Liver (tissue), 9 donors: ENCODE results near the gene PDZRN4. TPM values are rescaled to one million over a fixed set of nuclear protein-coding genes. Genes with fewer than 3 reads are reported as not detected.

Experiments
- DNase-seq: peaks from one replicate; pipeline ENCODE4 v3.0.0-alpha.2; 2017; ENCODE audit warnings: low spot score
- H3K27ac ChIP-seq, 2 donors: one replicate each; pipeline ENCODE4 v1.7.0; 2013; ENCODE audit warnings: inconsistent platforms in 2 of 2, low read length in 2 of 2, control low read depth in 1 of 2, low read depth in 1 of 2, mild to moderate bottlenecking in 1 of 2
- H3K27me3 ChIP-seq, 4 donors: one replicate each; pipeline versions ENCODE4 v1.6.1 to v1.7.0; 2013; ENCODE audit warnings: low read length in 3 of 4, inconsistent platforms in 1 of 4, mild to moderate bottlenecking in 1 of 4, moderate library complexity in 1 of 4; ENCODE audit not compliant: control insufficient read depth in 4 of 4, insufficient read depth in 4 of 4
- H3K36me3 ChIP-seq, 4 donors: one replicate each; pipeline versions ENCODE4 v1.6.1 to v1.7.0; 2013; ENCODE audit warnings: low read length in 3 of 4, mild to moderate bottlenecking in 3 of 4, low read depth in 1 of 4, moderate library complexity in 1 of 4; ENCODE audit not compliant: control insufficient read depth in 4 of 4, insufficient read depth in 3 of 4
- H3K4me1 ChIP-seq, 4 donors: one replicate each; pipeline versions ENCODE4 v1.6.1 to v1.7.0; 2013; ENCODE audit warnings: low read length in 3 of 4, mild to moderate bottlenecking in 3 of 4, moderate library complexity in 1 of 4; ENCODE audit not compliant: control insufficient read depth in 4 of 4, insufficient read depth in 4 of 4
- H3K4me3 ChIP-seq, 3 donors: one replicate each; pipeline versions ENCODE4 v1.6.1 to v1.7.0; 2013; ENCODE audit warnings: low read length in 3 of 3, control low read depth in 1 of 3, low read depth in 1 of 3, mild to moderate bottlenecking in 1 of 3
- H3K9ac ChIP-seq, 2 donors: one replicate each; pipeline ENCODE4 v1.7.0; 2013; ENCODE audit warnings: low read length in 2 of 2, mild to moderate bottlenecking in 2 of 2, moderate library complexity in 2 of 2, control low read depth in 1 of 2, low read depth in 1 of 2
- H3K9me3 ChIP-seq, 4 donors: one replicate each; pipeline versions ENCODE4 v1.6.1 to v1.7.0; 2013; ENCODE audit warnings: low read length in 3 of 4; ENCODE audit not compliant: control insufficient read depth in 4 of 4
- EGR1 ChIP-seq, 2 donors: IDR thresholded peaks; 2 replicates each; pipeline ENCODE4 v1.6.1; 2016 to 2018; ENCODE audit warnings: antibody characterized with exemption in 2 of 2, low read depth in 2 of 2
- FOXA1 ChIP-seq: IDR thresholded peaks from 2 replicates; pipeline ENCODE4 v1.6.1; 2016; ENCODE audit warnings: antibody characterized with exemption
- FOXA2 ChIP-seq: IDR thresholded peaks from 2 replicates; pipeline ENCODE4 v1.6.1; 2016; ENCODE audit warnings: antibody characterized with exemption
- GABPA ChIP-seq, 2 donors: IDR thresholded peaks in 1 of 2; conservative IDR thresholded peaks in 1 of 2; 2 replicates each; pipeline ENCODE4 v1.6.1; 2016; ENCODE audit warnings: antibody characterized with exemption in 2 of 2, mild to moderate bottlenecking in 1 of 2, moderate library complexity in 1 of 2
- HNF4A ChIP-seq, 2 donors: conservative IDR thresholded peaks; 2 replicates each; pipeline ENCODE4 v1.6.1; 2016; ENCODE audit warnings: antibody characterized with exemption in 2 of 2, mild to moderate bottlenecking in 2 of 2
- HNF4G ChIP-seq: IDR thresholded peaks from 2 replicates; pipeline ENCODE4 v1.6.1; 2016; ENCODE audit warnings: antibody characterized with exemption
- JUND ChIP-seq, 2 donors: IDR thresholded peaks; 2 replicates each; pipeline ENCODE4 v1.6.1; 2016; ENCODE audit warnings: antibody characterized with exemption in 2 of 2
- NR2F2 ChIP-seq: IDR thresholded peaks from 2 replicates; pipeline ENCODE4 v1.6.1; 2016; ENCODE audit warnings: antibody characterized with exemption
- RAD21 ChIP-seq, 2 donors: IDR thresholded peaks; 2 replicates each; pipeline ENCODE4 v1.6.1; 2016; ENCODE audit warnings: antibody characterized with exemption in 2 of 2, mild to moderate bottlenecking in 2 of 2
- RXRA ChIP-seq, 2 donors: IDR thresholded peaks; 2 replicates each; pipeline ENCODE4 v1.6.1; 2017 to 2018; ENCODE audit warnings: antibody characterized with exemption in 2 of 2, mild to moderate bottlenecking in 1 of 2
- SP1 ChIP-seq: IDR thresholded peaks from 2 replicates; pipeline ENCODE4 v1.6.1; 2018; ENCODE audit warnings: antibody characterized with exemption, mild to moderate bottlenecking
- TAF1 ChIP-seq: conservative IDR thresholded peaks from 2 replicates; pipeline ENCODE4 v1.6.1; 2016; ENCODE audit warnings: antibody characterized with exemption, mild to moderate bottlenecking
- YY1 ChIP-seq: IDR thresholded peaks from 2 replicates; pipeline ENCODE4 v1.6.1; 2016; ENCODE audit warnings: antibody characterized with exemption, mild to moderate bottlenecking
- WGBS: extraction: QIAGEN DNeasy Blood & Tissue Kit; methylation state at CpG from one replicate; pipeline ENCODE4 v1.1.7; 2013; 5-methylcytosine and 5-hydroxymethylcytosine counted together
- polyA plus RNA-seq, 2 donors: library from polyadenylated mRNA; stranded (reverse) in 1 of 2; unstranded in 1 of 2; fragments of 200-250 nt in 1 of 2; fragments of >200 nt in 1 of 2; fragmentation: Nextera tagmentation in 1 of 2; extraction: Ambion mirVana in 1 of 2; gene quantifications; one replicate each; pipeline versions ENCODE4 v1.2.1 to v1.2.3, GENCODE V29; 2013 to 2015
- total RNA-seq, 2 donors: library from RNA; depleted of rRNA; stranded (reverse); fragments of >200 nt; gene quantifications; one replicate each; pipeline ENCODE4 v1.2.3, GENCODE V29; 2014
- TF ChIP-seq, protein P1 (sequence below): IDR thresholded peaks from 2 replicates; pipeline ENCODE4 v1.6.1; 2016; ENCODE audit warnings: antibody characterized with exemption
- TF ChIP-seq, protein P2 (sequence below): fragments of 150-350 bp; IDR thresholded peaks from 2 replicates; pipeline ENCODE4 v1.5.1; 2017; ENCODE audit warnings: improper control_type of control experiment, low read depth, low read length; ENCODE audit not compliant: missing input control
- TF ChIP-seq, protein P3 (sequence below): IDR thresholded peaks from 2 replicates; pipeline ENCODE4 v1.6.1; 2016; ENCODE audit warnings: antibody characterized with exemption, mild to moderate bottlenecking
- donor health status: healthy.
- donor health status: healthy.
- donor health status: healthy.
- donor health status: healthy.
- donor health status: healthy.

The PDZRN4 gene
- total and polyA plus RNA-seq, 4 donors: 0.11 to 1.1 (median 0.24) TPM

DNA sequence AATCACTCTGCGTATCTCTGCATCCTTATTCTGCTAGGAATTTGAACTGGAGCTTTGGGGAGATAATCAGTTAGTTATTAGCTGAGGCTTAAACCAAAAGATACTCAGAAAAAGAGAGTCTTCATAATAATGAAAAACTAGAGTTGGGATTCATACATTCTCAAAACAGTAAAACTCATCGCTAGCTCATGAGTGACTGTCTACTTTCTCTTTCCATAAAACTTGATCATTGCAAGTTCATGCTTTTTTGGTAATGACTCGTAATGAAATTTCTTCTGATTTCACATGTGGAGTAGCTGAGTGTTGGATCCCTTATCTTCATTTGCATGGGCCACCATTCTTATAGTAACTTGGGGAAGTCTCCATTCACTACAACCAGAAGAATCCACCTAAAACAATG, 397.7 kb downstream of the PDZRN4 start:
- no peak for DNase-seq
- Histone ChIP-seq H3K27me3 (no peaks in the 10 kb centered on the region), H3K4me1 (no peaks in the 10 kb centered on the region), H3K36me3 (no peaks in the 10 kb centered on the region), H3K4me3 (no peak overlapping the region), H3K9me3 (no peaks in the 10 kb centered on the region), H3K9ac (no peak overlapping the region), H3K27ac (no peak overlapping the region)
- TF ChIP-seq HNF4G: no peak
- TF ChIP-seq NR2F2: no peak
- TF ChIP-seq, protein P1, sequence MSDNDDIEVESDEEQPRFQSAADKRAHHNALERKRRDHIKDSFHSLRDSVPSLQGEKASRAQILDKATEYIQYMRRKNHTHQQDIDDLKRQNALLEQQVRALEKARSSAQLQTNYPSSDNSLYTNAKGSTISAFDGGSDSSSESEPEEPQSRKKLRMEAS: no peak
- no peak for TF ChIP-seq TAF1
- TF ChIP-seq FOXA2: no peak
- 90% methylated on average over 3 of the region's 3 CpGs for WGBS

DNA sequence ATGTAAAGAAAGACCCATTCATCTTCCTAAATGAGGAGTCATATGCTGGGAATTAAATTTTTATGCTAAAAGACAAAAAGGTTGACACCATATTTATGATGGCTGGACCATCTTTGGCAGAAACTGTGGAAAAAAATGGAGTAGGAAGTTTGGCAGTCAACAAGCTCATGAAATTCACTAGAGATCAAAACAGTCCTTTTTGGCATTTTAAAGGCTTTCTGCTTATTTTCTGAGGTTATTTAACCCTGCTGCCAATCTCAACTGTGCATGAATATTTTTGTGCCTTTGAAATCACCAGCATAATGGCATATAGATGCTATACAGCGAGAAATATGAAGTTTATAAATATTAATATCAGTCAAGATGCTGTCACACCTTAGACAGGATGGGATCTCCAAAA, 399.5 kb downstream of the PDZRN4 start:
- TF ChIP-seq HNF4A (conservative IDR thresholded peaks at IDR 0.05) (no peak), NR2F2 (no peak), YY1 (no peak), FOXA2 (no peak), RXRA (IDR thresholded peaks at IDR 0.05) (no peak)
- TF ChIP-seq, protein P1: no peak
- H3K4me3 ChIP-seq: no peak overlapping the region
- 89% methylated on average over 1 of the region's 1 CpG for WGBS
- no peaks in the 10 kb centered on the region for H3K36me3 ChIP-seq
- H3K9ac ChIP-seq: no peak overlapping the region
- H3K27me3 ChIP-seq: no peaks in the 10 kb centered on the region
- DNase-seq: no peak
- H3K9me3 ChIP-seq: no peaks in the 10 kb centered on the region
- no peaks in the 10 kb centered on the region for H3K4me1 ChIP-seq
- H3K27ac ChIP-seq: no peak overlapping the region

DNA sequence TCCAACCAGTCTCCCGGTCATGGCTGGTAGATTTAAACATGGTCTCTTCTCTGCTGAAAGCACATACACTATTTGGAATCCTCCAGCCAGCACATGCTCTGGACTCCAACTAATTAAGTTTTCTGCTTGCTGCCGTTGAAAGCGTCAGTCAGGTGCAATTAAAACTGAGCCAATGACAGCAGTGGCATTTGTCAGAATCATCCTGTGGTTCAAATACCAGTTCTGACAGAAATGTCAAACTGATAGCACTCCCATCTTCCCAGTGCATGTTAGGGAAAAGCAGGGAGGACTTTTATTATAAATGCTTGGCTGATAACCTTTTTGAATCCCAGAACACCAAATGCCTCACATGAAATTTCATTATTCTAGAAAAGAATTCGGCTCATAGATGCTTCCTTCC, 401.8 kb downstream of the PDZRN4 start:
- Histone ChIP-seq H3K4me3 (no peak overlapping the region), H3K36me3 (no peaks in the 10 kb centered on the region), H3K27me3 (no peaks in the 10 kb centered on the region), H3K4me1 (no peaks in the 10 kb centered on the region), H3K9ac (no peak overlapping the region), H3K9me3 (no peaks in the 10 kb centered on the region), H3K27ac (no peak overlapping the region)
- TF ChIP-seq, protein P2, sequence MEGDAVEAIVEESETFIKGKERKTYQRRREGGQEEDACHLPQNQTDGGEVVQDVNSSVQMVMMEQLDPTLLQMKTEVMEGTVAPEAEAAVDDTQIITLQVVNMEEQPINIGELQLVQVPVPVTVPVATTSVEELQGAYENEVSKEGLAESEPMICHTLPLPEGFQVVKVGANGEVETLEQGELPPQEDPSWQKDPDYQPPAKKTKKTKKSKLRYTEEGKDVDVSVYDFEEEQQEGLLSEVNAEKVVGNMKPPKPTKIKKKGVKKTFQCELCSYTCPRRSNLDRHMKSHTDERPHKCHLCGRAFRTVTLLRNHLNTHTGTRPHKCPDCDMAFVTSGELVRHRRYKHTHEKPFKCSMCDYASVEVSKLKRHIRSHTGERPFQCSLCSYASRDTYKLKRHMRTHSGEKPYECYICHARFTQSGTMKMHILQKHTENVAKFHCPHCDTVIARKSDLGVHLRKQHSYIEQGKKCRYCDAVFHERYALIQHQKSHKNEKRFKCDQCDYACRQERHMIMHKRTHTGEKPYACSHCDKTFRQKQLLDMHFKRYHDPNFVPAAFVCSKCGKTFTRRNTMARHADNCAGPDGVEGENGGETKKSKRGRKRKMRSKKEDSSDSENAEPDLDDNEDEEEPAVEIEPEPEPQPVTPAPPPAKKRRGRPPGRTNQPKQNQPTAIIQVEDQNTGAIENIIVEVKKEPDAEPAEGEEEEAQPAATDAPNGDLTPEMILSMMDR: no peak
- TF ChIP-seq, protein P1: no peak
- TF ChIP-seq NR2F2 (no peak), FOXA1 (no peak), JUND (IDR thresholded peaks at IDR 0.05) (no peak), GABPA (IDR thresholded peaks at IDR 0.05 in 1 of 2, conservative IDR thresholded peaks at IDR 0.05 in 1 of 2) (no peak), EGR1 (IDR thresholded peaks at IDR 0.05; ENCODE audit: low read depth in 2 of 2) (no peak), RAD21 (IDR thresholded peaks at IDR 0.05) (no peak), RXRA (IDR thresholded peaks at IDR 0.05) (no peak), SP1 (no peak), FOXA2 (no peak), TAF1 (no peak), YY1 (no peak), HNF4A (conservative IDR thresholded peaks at IDR 0.05) (no peak)
- TF ChIP-seq, protein P3, sequence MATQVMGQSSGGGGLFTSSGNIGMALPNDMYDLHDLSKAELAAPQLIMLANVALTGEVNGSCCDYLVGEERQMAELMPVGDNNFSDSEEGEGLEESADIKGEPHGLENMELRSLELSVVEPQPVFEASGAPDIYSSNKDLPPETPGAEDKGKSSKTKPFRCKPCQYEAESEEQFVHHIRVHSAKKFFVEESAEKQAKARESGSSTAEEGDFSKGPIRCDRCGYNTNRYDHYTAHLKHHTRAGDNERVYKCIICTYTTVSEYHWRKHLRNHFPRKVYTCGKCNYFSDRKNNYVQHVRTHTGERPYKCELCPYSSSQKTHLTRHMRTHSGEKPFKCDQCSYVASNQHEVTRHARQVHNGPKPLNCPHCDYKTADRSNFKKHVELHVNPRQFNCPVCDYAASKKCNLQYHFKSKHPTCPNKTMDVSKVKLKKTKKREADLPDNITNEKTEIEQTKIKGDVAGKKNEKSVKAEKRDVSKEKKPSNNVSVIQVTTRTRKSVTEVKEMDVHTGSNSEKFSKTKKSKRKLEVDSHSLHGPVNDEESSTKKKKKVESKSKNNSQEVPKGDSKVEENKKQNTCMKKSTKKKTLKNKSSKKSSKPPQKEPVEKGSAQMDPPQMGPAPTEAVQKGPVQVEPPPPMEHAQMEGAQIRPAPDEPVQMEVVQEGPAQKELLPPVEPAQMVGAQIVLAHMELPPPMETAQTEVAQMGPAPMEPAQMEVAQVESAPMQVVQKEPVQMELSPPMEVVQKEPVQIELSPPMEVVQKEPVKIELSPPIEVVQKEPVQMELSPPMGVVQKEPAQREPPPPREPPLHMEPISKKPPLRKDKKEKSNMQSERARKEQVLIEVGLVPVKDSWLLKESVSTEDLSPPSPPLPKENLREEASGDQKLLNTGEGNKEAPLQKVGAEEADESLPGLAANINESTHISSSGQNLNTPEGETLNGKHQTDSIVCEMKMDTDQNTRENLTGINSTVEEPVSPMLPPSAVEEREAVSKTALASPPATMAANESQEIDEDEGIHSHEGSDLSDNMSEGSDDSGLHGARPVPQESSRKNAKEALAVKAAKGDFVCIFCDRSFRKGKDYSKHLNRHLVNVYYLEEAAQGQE: no peak
- DNase-seq: no peak
- WGBS: 79% methylated on average over 4 of the region's 4 CpGs
